HG03521 (cell line): ENCODE results near the gene MAN1A1.
"Not testable (repeated sequence)": the region's sequence is repeated elsewhere in the genome, so short reads cannot be mapped to it uniquely, and the experiment has no call there.

Experiments
- ATAC-seq: cut with Tn5 transposase; IDR thresholded peaks from one replicate; pipeline ENCODE4 v1.9.1; 2021; ENCODE audit warnings: mild to moderate bottlenecking, moderate library complexity; ENCODE audit not compliant: unreplicated experiment

MAN1A1 gene

GRCh38 chr6:119349361-119350201 is at the start of gene MAN1A1:
MAN1A1 (minus strand) TSS chr6:119349761; CDS start chr6:119349065, 696 bp downstream.
- ATAC-seq, result peak; percentile 72

GRCh38 chr6:119395192-119395591 is 45.6 kb upstream of the MAN1A1 start:
- ATAC-seq, result no peak

GRCh38 chr6:119390247-119390793 is 40.8 kb upstream of the MAN1A1 start:
- no peak for ATAC-seq

GRCh38 chr6:119385994-119386393 is 36.4 kb upstream of the MAN1A1 start:
- ATAC-seq, result no peak

GRCh38 chr6:119384444-119384843 is 34.9 kb upstream of the MAN1A1 start:
- no peak for ATAC-seq

GRCh38 chr6:119379809-119380208 is 30.2 kb upstream of the MAN1A1 start:
- ATAC-seq, result no peak

GRCh38 chr6:119377043-119377442 is 27.5 kb upstream of the MAN1A1 start:
- not testable (repeated sequence) for ATAC-seq

DNA sequence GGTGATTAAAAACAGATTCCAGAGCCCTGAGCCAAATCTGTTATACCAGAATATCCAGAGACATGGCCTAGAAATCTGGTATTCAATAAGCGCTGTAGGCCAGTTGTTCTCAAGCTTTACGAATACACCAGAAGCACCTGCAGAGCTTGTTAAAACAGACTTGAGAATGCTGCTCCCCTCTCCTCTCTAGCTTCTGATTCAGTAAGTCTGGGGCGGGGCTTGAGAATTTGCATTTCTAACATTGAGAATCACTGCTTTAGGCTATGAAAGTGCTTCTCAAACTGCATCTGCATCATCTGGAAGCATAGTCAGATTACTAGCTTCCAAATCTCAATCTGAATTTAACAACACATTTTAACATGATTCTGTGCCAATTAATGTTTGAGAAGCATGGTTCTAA is 20.5 kb upstream of the MAN1A1 start:
- no peak for ATAC-seq

- ATAC-seq, result no peak
Observed at GRCh38 chr6:119368921-119369320, 19.4 kb upstream of the MAN1A1 start.

DNA sequence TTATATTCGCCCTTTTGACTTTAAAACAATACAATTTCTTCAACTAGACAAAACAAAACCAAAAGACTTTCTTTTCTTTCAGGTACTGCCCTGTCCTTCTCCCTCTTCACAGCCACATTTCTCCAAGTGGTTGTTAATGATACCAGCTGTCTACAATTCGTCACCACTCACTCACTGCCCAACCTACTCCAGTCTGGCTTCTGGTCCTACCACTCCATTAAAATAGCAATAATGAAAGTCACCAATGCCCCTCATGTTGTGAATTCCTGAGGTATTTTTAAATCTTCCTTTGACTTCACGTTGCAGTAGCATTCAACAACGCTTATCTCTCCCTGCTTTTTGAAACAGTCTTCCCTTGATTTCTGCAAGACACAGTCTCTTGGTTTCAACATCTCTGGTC is 11.6 kb upstream of the MAN1A1 start:
- no peak for ATAC-seq

- ATAC-seq, result no peak
Observed at GRCh38 chr6:119360262-119360915, 10.8 kb upstream of the MAN1A1 start.

- ATAC-seq, result no peak
Observed at GRCh38 chr6:119355890-119356289, 6.3 kb upstream of the MAN1A1 start.

DNA sequence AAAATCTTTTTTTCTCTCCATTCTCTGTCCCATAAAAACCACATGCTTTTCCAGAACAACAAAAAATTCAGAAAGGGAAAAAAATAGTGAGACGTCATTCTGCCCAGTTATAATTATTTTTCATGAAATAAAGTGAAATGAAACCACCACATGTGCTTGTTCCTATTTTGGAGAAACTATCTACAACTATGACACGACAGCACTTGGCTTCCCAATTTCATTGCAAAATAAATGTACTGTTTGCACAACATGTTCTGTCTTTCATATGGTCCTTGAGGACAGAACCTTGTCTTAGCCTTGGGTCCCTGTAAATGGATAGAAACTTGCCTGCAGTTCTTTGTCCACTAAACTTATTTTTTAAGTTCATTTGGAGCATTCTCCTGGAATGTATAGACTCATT is 5.6 kb upstream of the MAN1A1 start:
- ATAC-seq, result no peak

- no peak for ATAC-seq
Observed at GRCh38 chr6:119353696-119354095, 4.1 kb upstream of the MAN1A1 start.

DNA sequence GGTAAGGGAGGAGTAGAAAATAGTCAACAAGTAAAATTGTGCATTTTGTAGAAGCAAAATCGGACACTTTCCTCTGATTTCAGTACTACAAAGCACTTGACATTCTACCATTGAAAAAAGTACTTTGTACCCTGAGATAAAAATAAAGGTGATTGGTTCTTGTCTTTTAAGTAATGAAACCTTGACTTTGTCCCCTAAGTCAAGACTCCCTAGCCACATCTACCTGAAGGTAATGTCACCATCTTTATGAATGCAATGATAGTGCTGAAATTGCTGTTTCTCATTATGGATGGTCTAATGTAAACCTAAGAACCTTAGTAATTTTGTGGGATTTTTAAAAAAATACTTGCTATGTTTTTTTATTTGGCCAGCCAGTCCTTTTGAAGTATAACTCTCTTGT is 2.4 kb upstream of the MAN1A1 start:
- ATAC-seq, result no peak

- ATAC-seq, result no peak
Observed at GRCh38 chr6:119350952-119351372, 1.4 kb upstream of the MAN1A1 start.

- peak; percentile 4 for ATAC-seq
Observed at GRCh38 chr6:119350202-119350951, 816 bp upstream of the MAN1A1 start.

GRCh38 chr6:119348748-119349360 is 707 bp downstream of the MAN1A1 start:
- peak; percentile 3 for ATAC-seq

GRCh38 chr6:119348096-119348747 is 1.3 kb downstream of the MAN1A1 start:
- ATAC-seq, result peak; percentile 17

DNA sequence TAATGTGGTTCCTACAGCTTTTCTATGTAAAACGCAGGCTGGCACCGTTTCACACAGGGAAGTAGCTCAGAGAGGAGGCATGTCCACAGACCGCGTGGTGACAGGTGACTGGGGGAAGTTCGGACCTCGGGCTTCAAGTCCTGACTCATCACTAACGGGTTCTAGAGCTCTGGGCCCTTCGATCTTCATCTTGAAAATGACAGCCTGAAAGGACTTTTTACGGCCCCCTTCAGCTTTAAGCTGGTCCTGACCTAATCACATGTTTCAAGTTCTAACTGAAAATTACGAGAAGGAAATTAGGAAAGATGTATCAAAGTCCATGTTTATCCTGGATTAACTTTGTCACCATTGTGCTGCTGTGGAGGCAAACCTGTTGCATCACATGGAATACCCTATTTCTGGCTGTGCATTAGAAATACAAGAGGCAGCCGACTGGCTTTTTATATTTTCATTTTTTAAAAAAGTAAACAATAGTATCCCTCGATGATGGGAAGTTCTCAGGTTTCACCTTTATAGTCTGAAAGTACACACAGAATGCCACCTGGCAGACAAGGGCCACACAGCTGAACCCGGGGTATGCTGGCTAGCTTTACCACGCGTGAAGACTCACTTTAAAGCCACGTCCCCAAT is 2.0 kb downstream of the MAN1A1 start:
- ATAC-seq, result no peak
